Endothelial cell of umbilical vein (primary cell): ENCODE results near the gene ANKS1B. TPM values are rescaled to one million over a fixed set of nuclear protein-coding genes. Genes with fewer than 3 reads are reported as not detected.

Source experiments
- BruUV-seq: library from RNA; stranded (reverse); fragments of 400-500 nt; replicated peaks from 2 replicates; lab custom pipeline; 2021; lab: Mats Ljungman, UMichigan
- CTCF ChIA-PET: fragments of 300-600, 350-600 bp; sonication (Branson Sonifier 250); formaldehyde crosslinking; loops from one replicate; lab custom pipeline; 2021; ENCODE audit warnings: antibody characterized with exemption, inconsistent platforms; lab: Charles Lee
- POLR2A ChIA-PET: fragments of 300-600, 350-600 bp; sonication (Branson Sonifier 250); formaldehyde crosslinking; loops from one replicate; lab custom pipeline; 2021; ENCODE audit warnings: antibody characterized with exemption, inconsistent platforms; lab: Charles Lee
- DNase-seq: peaks from one replicate; pipeline ENCODE4 v3.0.0-alpha.2; 2011; ENCODE audit warnings: low read depth, low spot score
- FAIRE-seq: peaks from 2 replicates; lab custom pipeline; 2011; peaks lifted over from hg19 to GRCh38; lab: Jason Lieb, UNC
- H2AFZ ChIP-seq: 2 replicates; pipeline ENCODE4 v1.6.0; 2012; ENCODE audit warnings: low read depth, low read length, control low read depth, inconsistent platforms
- H3K27ac ChIP-seq: 2 replicates; pipeline ENCODE4 v1.5.1; 2011; ENCODE audit warnings: low read depth, mild to moderate bottlenecking, control low read depth, low read length, moderate library complexity; ENCODE audit not compliant: insufficient read depth
- H3K27me3 ChIP-seq, 2 experiments: 2 replicates each; pipeline versions ENCODE4 v1.6.0 to v1.6.1; 2011; ENCODE audit warnings: low read length in 2 of 2, mixed read lengths in 1 of 2; ENCODE audit not compliant: control insufficient read depth in 2 of 2, insufficient read depth in 2 of 2
- H3K36me3 ChIP-seq, 2 experiments: 2 replicates in 1 of 2; 3 replicates in 1 of 2; pipeline ENCODE4 v1.5.1; 2011; ENCODE audit warnings: low read length in 2 of 2, mild to moderate bottlenecking in 1 of 2, moderate library complexity in 1 of 2; ENCODE audit not compliant: control insufficient read depth in 2 of 2, insufficient read depth in 2 of 2; ENCODE audit errors: extremely low read depth in 1 of 2
- H3K4me1 ChIP-seq: 3 replicates; pipeline ENCODE4 v1.5.1; 2011; ENCODE audit warnings: mild to moderate bottlenecking, low read length; ENCODE audit not compliant: control insufficient read depth, insufficient read depth; ENCODE audit errors: extremely low read depth
- H3K4me2 ChIP-seq: 2 replicates; pipeline ENCODE4 v1.6.1; 2011; ENCODE audit warnings: low read length, control low read depth, mixed read lengths; ENCODE audit not compliant: insufficient read depth
- H3K4me3 ChIP-seq, 3 experiments: fragments of 200-600 bp in 1 of 3; sonication (generic), shearing (Covaris generic) in 1 of 3; replicated peaks in 1 of 3; 2 replicates each; pipeline ENCODE4 v1.5.1; 2011 to 2016; ENCODE audit warnings: control low read depth in 3 of 3, low read length in 3 of 3, mild to moderate bottlenecking in 2 of 3, inconsistent platforms in 1 of 3, low read depth in 1 of 3, moderate library complexity in 1 of 3; ENCODE audit not compliant: insufficient read depth in 1 of 3
- H3K79me2 ChIP-seq: 2 replicates; pipeline ENCODE4 v1.6.0; 2012; ENCODE audit warnings: low read length, inconsistent platforms; ENCODE audit not compliant: control insufficient read depth, insufficient read depth
- H3K9ac ChIP-seq: replicated peaks from 2 replicates; pipeline ENCODE3; 2011; ENCODE audit warnings: low read length, control low read depth; ENCODE audit not compliant: insufficient read depth; ENCODE audit errors: extremely low read depth
- H3K9me1 ChIP-seq: replicated peaks from 3 replicates; pipeline ENCODE4 v1.6.0; 2011; ENCODE audit warnings: mild to moderate bottlenecking, low read length; ENCODE audit not compliant: control insufficient read depth, insufficient read depth; ENCODE audit errors: extremely low read depth
- H3K9me3 ChIP-seq: replicated peaks from 2 replicates; pipeline ENCODE4 v1.5.1; 2012; ENCODE audit warnings: low read length, inconsistent platforms; ENCODE audit not compliant: control insufficient read depth, insufficient read depth
- H4K20me1 ChIP-seq: replicated peaks from 2 replicates; pipeline ENCODE3; 2011; ENCODE audit warnings: mild to moderate bottlenecking, low read length; ENCODE audit not compliant: control insufficient read depth, insufficient read depth; ENCODE audit errors: extremely low read depth
- CTCF ChIP-seq, 2 donors: IDR thresholded peaks; 1 replicate in 1 of 2; 2 replicates in 1 of 2; pipeline ENCODE4 v1.5.1; 2011; ENCODE audit warnings: low read length in 2 of 2, mild to moderate bottlenecking in 2 of 2, moderate library complexity in 2 of 2, control low read depth in 1 of 2, inconsistent platforms in 1 of 2, low read depth in 1 of 2; ENCODE audit not compliant: insufficient read depth in 1 of 2; ENCODE audit errors: extremely low read depth in 1 of 2
- EZH2 ChIP-seq: IDR thresholded peaks from 2 replicates; pipeline ENCODE4 v1.6.1; 2012; ENCODE audit warnings: borderline replicate concordance, low read depth, mild to moderate bottlenecking, moderate library complexity, low read length, inconsistent platforms; ENCODE audit not compliant: severe bottlenecking
- FOS ChIP-seq: IDR thresholded peaks from 2 replicates; pipeline ENCODE4 v1.6.1; 2011; ENCODE audit warnings: mild to moderate bottlenecking, low read length, moderate library complexity, borderline replicate concordance; ENCODE audit not compliant: insufficient read depth
- GATA2 ChIP-seq: IDR thresholded peaks from 2 replicates; pipeline ENCODE4 v1.7.0; 2011; ENCODE audit warnings: low read depth, mild to moderate bottlenecking, moderate library complexity, mixed read lengths, low read length; ENCODE audit not compliant: insufficient read length, insufficient read depth
- JUN ChIP-seq: IDR thresholded peaks from 2 replicates; pipeline ENCODE4 v1.6.1; 2011; ENCODE audit warnings: borderline replicate concordance, low read depth; ENCODE audit not compliant: insufficient read length, insufficient read depth
- MAX ChIP-seq: IDR thresholded peaks from 2 replicates; pipeline ENCODE4 v1.6.1; 2011; ENCODE audit not compliant: insufficient read depth, insufficient read length
- MYC ChIP-seq: IDR thresholded peaks from one replicate; pipeline ENCODE4 v1.6.1; 2011; ENCODE audit warnings: mild to moderate bottlenecking, low read depth, low read length
- POLR2A ChIP-seq: IDR thresholded peaks from 2 replicates; pipeline ENCODE4 v1.6.1; 2012; ENCODE audit warnings: low read depth, mild to moderate bottlenecking, control low read depth, low read length
- POLR2AphosphoS5 ChIP-seq: IDR thresholded peaks from 2 replicates; pipeline ENCODE4 v1.6.1; 2012; ENCODE audit warnings: low read depth, mild to moderate bottlenecking, control low read depth, low read length, moderate library complexity; ENCODE audit not compliant: insufficient read depth
- dilution Hi-C: fragments of 300-500 bp; cut with MboI; formaldehyde crosslinking; loops from one replicate; pipeline ENCODE4 v1.15.0; 2019; ENCODE audit warnings: low sequenced_read_pairs; ENCODE audit not compliant: extremely low pct_ligation_motif_present
- intact Hi-C: fragments of 100-400 bp; cut with micrococcal nuclease; formaldehyde crosslinking; loops from one replicate; pipeline ENCODE4 v1.10.0; 2022
- polyA plus RNA-seq, 4 experiments: library from polyadenylated mRNA; depleted of rRNA in 3 of 4; stranded (reverse) in 3 of 4; unstranded in 1 of 4; fragments of >200 nt; gene quantifications; 2 replicates each; pipeline versions ENCODE4 v1.2.1 to v1.2.3, GENCODE V29; 2011 to 2012; ENCODE audit warnings: missing spikeins in 1 of 4
- total RNA-seq: library from RNA; stranded (reverse); gene quantifications from 2 replicates; pipeline ENCODE4 v1.2.3, GENCODE V29; 2021

Gene ANKS1B
- total and polyA plus RNA-seq, 2 donors (not counting 3 experiments of a cell fraction or from before 2014, with no cell fraction given): 0.15 to 0.38 TPM

DNA sequence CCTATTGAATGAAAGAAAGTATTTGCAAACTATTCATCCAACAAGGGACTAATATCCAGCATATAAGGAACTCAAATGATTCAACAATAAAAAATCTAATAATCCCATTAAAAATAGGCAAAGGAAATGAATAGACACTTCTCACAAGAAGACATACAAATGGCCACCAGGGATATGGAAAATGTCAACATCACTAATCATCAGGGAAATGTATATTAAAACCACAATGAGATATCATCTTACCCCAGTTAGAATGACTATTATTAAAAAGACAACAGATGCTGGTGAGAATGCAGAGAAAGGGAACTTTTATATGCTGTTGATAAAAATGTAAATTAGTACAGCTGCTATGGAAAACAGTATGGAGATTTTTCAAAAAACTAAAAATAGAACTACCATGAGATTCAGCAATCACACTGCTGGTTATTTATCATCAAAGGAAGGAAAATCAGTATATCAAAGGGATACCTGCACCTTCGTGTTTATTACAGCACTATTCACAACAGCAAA, 247.9 kb downstream of the ANKS1B start:
- FAIRE-seq (no peak), DNase-seq (no peak)
- TF ChIP-seq CTCF (IDR thresholded peaks at IDR 0.05; ENCODE audit: extremely low read depth in 1 of 2, insufficient read depth in 1 of 2, low read depth in 1 of 2, low read length in 2 of 2) (no peak), GATA2 (no peak), FOS (no peak), POLR2A (no peak), MYC (no peak), EZH2 (no peak), MAX (no peak), POLR2AphosphoS5 (no peak), JUN (no peak)
- Histone ChIP-seq H3K4me1 (no peaks in the 10 kb centered on the region), H3K9me3 (no peaks in the 10 kb centered on the region), H2AFZ (no peak overlapping the region), H3K79me2 (no peaks in the 10 kb centered on the region), H3K4me2 (no peak overlapping the region), H4K20me1 (no peaks in the 10 kb centered on the region), H3K27me3 (no peaks in the 10 kb centered on the region), H3K9me1 (no peaks in the 10 kb centered on the region), H3K4me3 (no peak overlapping the region), H3K9ac (no peak overlapping the region), H3K27ac (no peak overlapping the region), H3K36me3 (no peaks in the 10 kb centered on the region)
- dilution Hi-C loops (no loop called here), intact Hi-C loops (no loop called here)
- POLR2A ChIA-PET: no interaction called here
- CTCF ChIA-PET: no interaction called here
- BruUV-seq: no TSS peak
